IMR-90 (cell line): ENCODE data around the gene DAPK1. TPM values are rescaled to one million over a fixed set of nuclear protein-coding genes. Genes with fewer than 3 reads are reported as not detected.

ENCODE experiments used
- ATAC-seq: fragments of 200-7000 bp; cut with Tn5 transposase; 2 replicates; pipeline ENCODE4 v1.9.1; 2020; ENCODE audit warnings: low read depth, mild to moderate bottlenecking, moderate library complexity
- BruUV-seq: library from RNA; stranded (reverse); fragments of 400-500 nt; replicated peaks from 2 replicates; lab custom pipeline; 2021; lab: Mats Ljungman, UMichigan
- CTCF ChIA-PET: fragments of 300-600 bp; formaldehyde crosslinking; extraction: SDS; loops from one replicate; lab custom pipeline; 2021; ENCODE audit warnings: antibody characterized with exemption; lab: Yijun Ruan, JAX
- POLR2A ChIA-PET: fragments of 300-600 bp; sonication (Branson Sonifier 250); formaldehyde crosslinking; loops from one replicate; lab custom pipeline; 2022; ENCODE audit warnings: antibody characterized with exemption; ENCODE audit not compliant: unreplicated experiment; lab: Charles Lee
- DNase-seq: peaks from one replicate; pipeline ENCODE4 v3.0.0; 2013
- H2AFZ ChIP-seq: replicated peaks from 2 replicates; pipeline ENCODE3; 2013; ENCODE audit warnings: low read length, mild to moderate bottlenecking; ENCODE audit not compliant: poor library complexity
- H2AK5ac ChIP-seq: 2 replicates; pipeline ENCODE4 v1.6.1; 2013; ENCODE audit warnings: low read depth, low read length, inconsistent platforms
- H2AK9ac ChIP-seq: replicated peaks from 2 replicates; pipeline ENCODE3; 2013; ENCODE audit warnings: mild to moderate bottlenecking, low read depth, low read length, moderate library complexity; ENCODE audit not compliant: poor library complexity
- H2BK120ac ChIP-seq: 2 replicates; pipeline ENCODE4 v1.6.1; 2013; ENCODE audit warnings: low read depth, low read length, inconsistent platforms
- H2BK15ac ChIP-seq: 3 replicates; pipeline ENCODE4 v1.6.1; 2013; ENCODE audit warnings: low read depth, low read length, inconsistent platforms
- H2BK20ac ChIP-seq: 2 replicates; pipeline ENCODE4 v1.6.1; 2013; ENCODE audit warnings: low read depth, mild to moderate bottlenecking, inconsistent platforms, low read length, moderate library complexity
- H2BK5ac ChIP-seq: 2 replicates; pipeline ENCODE4 v1.6.1; 2013; ENCODE audit warnings: mild to moderate bottlenecking, low read depth, low read length, inconsistent platforms; ENCODE audit not compliant: poor library complexity, severe bottlenecking
- H3K14ac ChIP-seq: replicated peaks from 2 replicates; pipeline ENCODE4 v1.6.1; 2013; ENCODE audit warnings: low read depth, low read length, inconsistent platforms
- H3K18ac ChIP-seq: 2 replicates; pipeline ENCODE4 v1.6.1; 2013; ENCODE audit warnings: low read depth, low read length, control low read depth
- H3K23ac ChIP-seq: 2 replicates; pipeline ENCODE4 v1.6.1; 2013; ENCODE audit warnings: low read depth, low read length, inconsistent platforms
- H3K27ac ChIP-seq: 2 replicates; pipeline ENCODE4 v1.5.1; 2013; ENCODE audit warnings: mild to moderate bottlenecking, control low read depth, low read length; ENCODE audit not compliant: insufficient read depth
- H3K27me3 ChIP-seq: 2 replicates; pipeline ENCODE4 v1.6.1; 2013; ENCODE audit warnings: low read length; ENCODE audit not compliant: control insufficient read depth, insufficient read depth
- H3K36me3 ChIP-seq: 2 replicates; pipeline ENCODE4 v1.6.1; 2013; ENCODE audit warnings: low read length, mixed read lengths; ENCODE audit not compliant: control insufficient read depth, insufficient read depth
- H3K4ac ChIP-seq: 2 replicates; pipeline ENCODE4 v1.6.1; 2013; ENCODE audit warnings: low read depth, low read length, inconsistent platforms
- H3K4me1 ChIP-seq: 2 replicates; pipeline ENCODE4 v1.6.1; 2013; ENCODE audit warnings: low read length, mixed read lengths; ENCODE audit not compliant: control insufficient read depth, insufficient read depth
- H3K4me2 ChIP-seq: 2 replicates; pipeline ENCODE4 v1.6.1; 2013; ENCODE audit warnings: low read depth, mild to moderate bottlenecking, control low read depth, low read length, moderate library complexity
- H3K4me3 ChIP-seq: 2 replicates; pipeline ENCODE4 v1.5.1; 2013; ENCODE audit warnings: low read depth, mild to moderate bottlenecking, control low read depth, low read length, moderate library complexity; ENCODE audit not compliant: insufficient read depth
- H3K56ac ChIP-seq: 2 replicates; pipeline ENCODE4 v1.6.1; 2013; ENCODE audit warnings: low read length, inconsistent platforms; ENCODE audit not compliant: insufficient read depth; ENCODE audit errors: extremely low read depth
- H3K79me1 ChIP-seq, 2 experiments: 2 replicates each; pipeline ENCODE4 v1.6.1; 2013; ENCODE audit warnings: low read length in 2 of 2, inconsistent platforms in 1 of 2, low read depth in 1 of 2
- H3K9ac ChIP-seq: 2 replicates; pipeline ENCODE4 v1.6.1; 2013; ENCODE audit warnings: low read depth, low read length, control low read depth
- H3K9me1 ChIP-seq: 2 replicates; pipeline ENCODE4 v1.6.1; 2013; ENCODE audit warnings: low read length, inconsistent platforms; ENCODE audit not compliant: insufficient read depth
- H3K9me3 ChIP-seq: 2 replicates; pipeline ENCODE4 v1.6.1; 2013; ENCODE audit warnings: low read length; ENCODE audit not compliant: control insufficient read depth, insufficient read depth
- H4K20me1 ChIP-seq: 2 replicates; pipeline ENCODE4 v1.6.1; 2013; ENCODE audit warnings: low read length, inconsistent platforms; ENCODE audit not compliant: insufficient read depth
- H4K5ac ChIP-seq: 2 replicates; pipeline ENCODE4 v1.6.1; 2013; ENCODE audit warnings: mild to moderate bottlenecking, low read depth, low read length, control low read depth
- H4K8ac ChIP-seq, 2 experiments: 2 replicates each; pipeline ENCODE4 v1.6.1; 2013; ENCODE audit warnings: low read depth in 2 of 2, low read length in 2 of 2, control low read depth in 1 of 2, inconsistent platforms in 1 of 2
- H4K91ac ChIP-seq: 2 replicates; pipeline ENCODE4 v1.6.1; 2013; ENCODE audit warnings: low read depth, low read length, inconsistent platforms; ENCODE audit not compliant: insufficient read depth
- BHLHE40 ChIP-seq: fragments of 150-350 bp; IDR thresholded peaks from 2 replicates; pipeline ENCODE4 v1.6.1; 2016; ENCODE audit warnings: mild to moderate bottlenecking, low read depth, low read length
- CEBPB ChIP-seq: IDR thresholded peaks from 2 replicates; pipeline ENCODE4 v1.6.1; 2012; ENCODE audit warnings: low read depth, low read length, improper control_type of control experiment
- CHD1 ChIP-seq: IDR thresholded peaks from 2 replicates; pipeline ENCODE4 v1.6.1; 2012; ENCODE audit warnings: low read depth, low read length, improper control_type of control experiment
- FOS ChIP-seq: fragments of 150-350 bp; IDR thresholded peaks from 2 replicates; pipeline ENCODE4 v1.6.1; 2016; ENCODE audit warnings: low read depth, low read length
- MAFK ChIP-seq: IDR thresholded peaks from 2 replicates; pipeline ENCODE4 v1.6.1; 2012; ENCODE audit warnings: low read depth, low read length, improper control_type of control experiment
- MAZ ChIP-seq: IDR thresholded peaks from 2 replicates; pipeline ENCODE4 v1.6.1; 2012; ENCODE audit warnings: low read depth, mild to moderate bottlenecking, low read length, improper control_type of control experiment, moderate library complexity, borderline replicate concordance
- MXI1 ChIP-seq: IDR thresholded peaks from 2 replicates; pipeline ENCODE4 v1.6.1; 2012; ENCODE audit warnings: low read depth, mild to moderate bottlenecking, low read length, moderate library complexity, borderline replicate concordance
- NFE2L2 ChIP-seq: fragments of 150-350 bp; IDR thresholded peaks from 2 replicates; pipeline ENCODE4 v1.6.1; 2016; ENCODE audit warnings: low read depth, mild to moderate bottlenecking, low read length
- POLR2A ChIP-seq: IDR thresholded peaks from 2 replicates; pipeline ENCODE4 v1.6.1; 2012; ENCODE audit warnings: mild to moderate bottlenecking, low read depth, low read length
- RAD21 ChIP-seq: IDR thresholded peaks from 2 replicates; pipeline ENCODE4 v1.6.1; 2012; ENCODE audit warnings: low read length, improper control_type of control experiment
- RFX5 ChIP-seq: IDR thresholded peaks from 2 replicates; pipeline ENCODE4 v1.8.0; 2012; ENCODE audit warnings: low read depth, mild to moderate bottlenecking, low read length, moderate library complexity
- WGBS, 2 experiments: methylation state at CpG; one replicate each; pipeline versions ENCODE4 v1.1.5 to v1.1.7; 2013; ENCODE audit warnings: missing lambda C conversion rate in 2 of 2; ENCODE audit not compliant: insufficient read length in 1 of 2; ENCODE audit errors: extremely low coverage in 2 of 2; 5-methylcytosine and 5-hydroxymethylcytosine counted together
- dilution Hi-C: fragments of 300-500 bp; cut with HindIII; formaldehyde crosslinking; loops from one replicate; pipeline ENCODE4 v1.14.3; 2018; ENCODE audit warnings: low sequenced_read_pairs; ENCODE audit not compliant: unreplicated experiment
- in situ Hi-C: fragments of 300-500 bp; cut with MboI; formaldehyde crosslinking; loops from 3 replicates; pipeline ENCODE4 v1.14.3; 2019; ENCODE audit warnings: low sequenced_read_pairs, inconsistent platforms, mixed read lengths
- intact Hi-C: fragments of 100-400 bp; cut with micrococcal nuclease; formaldehyde crosslinking; loops from 2 replicates; pipeline ENCODE4 v1.10.0; 2022
- polyA plus RNA-seq, 3 experiments: library from polyadenylated mRNA; depleted of rRNA; stranded (reverse); fragments of >200 nt; gene quantifications; 2 replicates each; pipeline ENCODE4 v1.2.3, GENCODE V29; 2012; ENCODE audit warnings: low replicate concordance in 1 of 3
- total RNA-seq: library from RNA; depleted of rRNA; stranded (reverse); fragments of >200 nt; gene quantifications from 2 replicates; pipeline ENCODE4 v1.2.3, GENCODE V29; 2012
- TF ChIP-seq, protein P1 (sequence below): fragments of 150-350 bp; IDR thresholded peaks from 2 replicates; pipeline ENCODE4 v1.6.1; 2017; ENCODE audit warnings: mild to moderate bottlenecking, antibody characterized with exemption, low read length, low read depth
- TF ChIP-seq, protein P2 (sequence below): conservative IDR thresholded peaks from 2 replicates; pipeline ENCODE4 v1.5.1; 2012; ENCODE audit warnings: mild to moderate bottlenecking, low read depth, low read length, improper control_type of control experiment

DAPK1 gene
- total and polyA plus RNA-seq, 2 of the 4 experiments (the other 2 are of a cell fraction), result under 0.01 to 0.03 TPM

DNA sequence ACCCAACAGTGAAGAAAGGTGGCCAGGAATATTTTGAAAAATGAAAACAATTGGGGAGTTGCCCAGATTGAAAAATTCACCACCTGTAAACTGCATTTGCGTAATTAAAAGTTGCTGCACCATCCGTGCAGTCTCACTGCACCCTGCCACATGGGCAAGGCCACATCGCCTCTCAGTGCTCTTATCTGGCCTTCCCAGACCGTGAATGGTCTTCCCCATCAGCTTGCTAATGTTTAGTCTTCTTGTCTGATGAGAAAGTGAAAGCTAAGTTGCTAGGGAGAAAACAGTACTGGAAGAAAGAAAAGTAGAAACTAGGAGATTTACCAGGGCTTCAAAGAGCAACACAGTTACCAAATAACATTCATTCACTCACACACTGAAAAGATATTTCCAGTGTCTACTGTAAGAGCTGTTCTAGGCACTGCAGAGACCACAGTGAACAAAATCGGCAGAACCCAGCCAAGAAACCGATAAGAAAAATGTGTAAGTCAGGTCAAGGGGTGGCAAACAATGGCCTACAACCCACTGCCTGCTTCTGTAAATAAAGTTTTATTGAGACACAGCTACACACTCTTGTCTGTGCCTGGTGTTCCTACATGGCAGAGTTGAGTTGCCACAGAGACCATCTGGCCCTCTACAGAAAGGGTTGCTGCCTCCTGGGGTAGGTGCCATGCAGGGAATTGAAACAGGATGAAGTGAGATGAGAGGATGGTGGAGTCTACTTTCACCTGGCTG, 177.1 kb downstream of the DAPK1 start (continued):
- no peak for TF ChIP-seq NFE2L2

DNA sequence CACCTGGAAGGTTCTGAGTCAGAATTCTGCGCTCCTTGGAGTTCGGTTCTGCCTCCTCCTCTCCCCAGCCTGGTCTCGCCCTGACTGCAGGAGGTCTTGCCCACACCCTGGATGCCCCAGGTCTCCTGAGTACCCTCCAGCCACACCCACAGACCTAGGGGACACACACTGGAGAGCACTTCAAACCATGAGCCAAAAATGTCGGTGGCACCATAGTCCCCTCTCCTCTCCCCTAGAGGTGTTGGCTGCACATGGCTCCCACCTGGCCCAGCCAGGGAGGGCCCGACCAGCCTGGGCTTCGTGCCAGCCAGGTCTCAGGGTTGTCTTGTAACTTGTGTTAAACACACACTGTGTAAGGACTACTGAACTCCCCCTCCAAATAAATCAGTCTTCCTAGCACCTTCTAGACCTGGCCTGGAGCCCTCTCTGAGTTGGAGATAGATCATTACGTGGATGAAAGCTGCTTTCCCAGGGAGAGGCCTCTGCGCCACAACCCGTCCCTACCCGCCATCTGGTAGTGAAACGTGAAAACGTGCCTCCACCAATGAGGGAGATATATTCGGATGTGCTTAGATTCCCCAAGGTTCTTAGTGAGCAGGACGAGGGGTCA, 178.3 kb downstream of the DAPK1 start:
- ATAC-seq (no peak), DNase-seq (no peak)
- H3K9ac ChIP-seq, result no peak overlapping the region
- H3K14ac ChIP-seq, result no peak overlapping the region
- POLR2A ChIA-PET, result no interaction called here
- CTCF ChIA-PET, result interaction anchor here (0.8 kb wide), 1 partner anchor 298 kb away, joined by 3 read pairs; the partner anchor contains the start of gene CDK20
- H2AFZ ChIP-seq, result no peak overlapping the region
- H4K91ac ChIP-seq, result no peak overlapping the region
- no peak overlapping the region for H4K5ac ChIP-seq
- in situ Hi-C loops (loop anchor here (5.0 to 25.0 kb wide), 3 partner anchors 136 to 1336 kb away; no protein-coding TSS in a partner anchor), dilution Hi-C loops (no loop called here), intact Hi-C loops (no loop called here)
- no peaks in the 10 kb centered on the region for H3K36me3 ChIP-seq
- no peak overlapping the region for H3K56ac ChIP-seq
- no peak overlapping the region for H3K18ac ChIP-seq
- H3K9me3 ChIP-seq, result no peaks in the 10 kb centered on the region
- H3K27ac ChIP-seq, result no peak overlapping the region
- H4K8ac ChIP-seq, result no peak overlapping the region
- H3K4ac ChIP-seq, result no peak overlapping the region
- H3K27me3 ChIP-seq, result peaks cover 7% of the 10 kb centered on the region; the same call in 1 of the 2 replicates
- 67% methylated on average over 1 of the region's 14 CpGs; no CpG with 5 or more reads in 1 of the 2 experiments for WGBS, 2 experiments
- no peak overlapping the region for H2BK15ac ChIP-seq
- H2AK9ac ChIP-seq, result peak overlapping the region; percentile 37
- H2BK20ac ChIP-seq, result no peak overlapping the region
- no peak overlapping the region for H3K4me2 ChIP-seq
- H2BK120ac ChIP-seq, result no peak overlapping the region
- H3K9me1 ChIP-seq, result no peaks in the 10 kb centered on the region
- no peak overlapping the region for H3K23ac ChIP-seq
- no peaks in the 10 kb centered on the region for H3K4me1 ChIP-seq
- no TSS peak for BruUV-seq
- no peaks in the 10 kb centered on the region for H3K79me1 ChIP-seq
- no peak overlapping the region for H3K4me3 ChIP-seq
- H2AK5ac ChIP-seq, result no peak overlapping the region
- H4K20me1 ChIP-seq, result no peaks in the 10 kb centered on the region; the same call in 1 of the 2 replicates
- H2BK5ac ChIP-seq, result no peak overlapping the region
- no peak for TF ChIP-seq MAFK
- TF ChIP-seq, protein P1, sequence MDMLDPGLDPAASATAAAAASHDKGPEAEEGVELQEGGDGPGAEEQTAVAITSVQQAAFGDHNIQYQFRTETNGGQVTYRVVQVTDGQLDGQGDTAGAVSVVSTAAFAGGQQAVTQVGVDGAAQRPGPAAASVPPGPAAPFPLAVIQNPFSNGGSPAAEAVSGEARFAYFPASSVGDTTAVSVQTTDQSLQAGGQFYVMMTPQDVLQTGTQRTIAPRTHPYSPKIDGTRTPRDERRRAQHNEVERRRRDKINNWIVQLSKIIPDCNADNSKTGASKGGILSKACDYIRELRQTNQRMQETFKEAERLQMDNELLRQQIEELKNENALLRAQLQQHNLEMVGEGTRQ, result no peak
- no peak for TF ChIP-seq RFX5
- TF ChIP-seq CHD1, result no peak
- TF ChIP-seq FOS, result no peak
- TF ChIP-seq, protein P2, sequence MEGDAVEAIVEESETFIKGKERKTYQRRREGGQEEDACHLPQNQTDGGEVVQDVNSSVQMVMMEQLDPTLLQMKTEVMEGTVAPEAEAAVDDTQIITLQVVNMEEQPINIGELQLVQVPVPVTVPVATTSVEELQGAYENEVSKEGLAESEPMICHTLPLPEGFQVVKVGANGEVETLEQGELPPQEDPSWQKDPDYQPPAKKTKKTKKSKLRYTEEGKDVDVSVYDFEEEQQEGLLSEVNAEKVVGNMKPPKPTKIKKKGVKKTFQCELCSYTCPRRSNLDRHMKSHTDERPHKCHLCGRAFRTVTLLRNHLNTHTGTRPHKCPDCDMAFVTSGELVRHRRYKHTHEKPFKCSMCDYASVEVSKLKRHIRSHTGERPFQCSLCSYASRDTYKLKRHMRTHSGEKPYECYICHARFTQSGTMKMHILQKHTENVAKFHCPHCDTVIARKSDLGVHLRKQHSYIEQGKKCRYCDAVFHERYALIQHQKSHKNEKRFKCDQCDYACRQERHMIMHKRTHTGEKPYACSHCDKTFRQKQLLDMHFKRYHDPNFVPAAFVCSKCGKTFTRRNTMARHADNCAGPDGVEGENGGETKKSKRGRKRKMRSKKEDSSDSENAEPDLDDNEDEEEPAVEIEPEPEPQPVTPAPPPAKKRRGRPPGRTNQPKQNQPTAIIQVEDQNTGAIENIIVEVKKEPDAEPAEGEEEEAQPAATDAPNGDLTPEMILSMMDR, result no peak
- no peak for TF ChIP-seq MXI1
- TF ChIP-seq BHLHE40, result no peak
- TF ChIP-seq NFE2L2, result no peak
- TF ChIP-seq POLR2A, result no peak
- no peak for TF ChIP-seq MAZ
- TF ChIP-seq CEBPB, result no peak
- TF ChIP-seq RAD21, result no peak
